Measurements from ENCODE around the gene CRB2. TPM values are rescaled to one million over a fixed set of nuclear protein-coding genes. Genes with fewer than 3 reads are reported as not detected.
A peak's percentile ranks its signal among the peaks of the same experiment; 100 is the strongest.

CRB2 gene
- total RNA-seq, 1 donor from 2014 or later, result 0.93 TPM

GRCh38 chr9:123314617-123315016, 41.4 kb upstream of the CRB2 start:
- ATAC-seq, result no peak
- intact Hi-C loops (cut with DNase I), result no loop called here
- Histone ChIP-seq H3K36me3 (no peaks in the 10 kb centered on the region), H3K4me1 (peaks cover 8% of the 10 kb centered on the region), H3K4me3 (no peak overlapping the region), H3K27me3 (no peaks in the 10 kb centered on the region), H3K9me3 (no peaks in the 10 kb centered on the region), H3K27ac (no peak overlapping the region)
- no peak for DNase-seq
- no peak for TF ChIP-seq CTCF (IDR thresholded peaks at IDR 0.05)

GRCh38 chr9:123315635-123316034, 40.4 kb upstream of the CRB2 start:
- Histone ChIP-seq H3K36me3 (no peaks in the 10 kb centered on the region), H3K9me3 (no peaks in the 10 kb centered on the region), H3K4me3 (no peak overlapping the region), H3K4me1 (peaks cover 8% of the 10 kb centered on the region), H3K27ac (no peak overlapping the region), H3K27me3 (no peaks in the 10 kb centered on the region)
- ATAC-seq (no peak), DNase-seq (peak; percentile 4)
- no peak for TF ChIP-seq CTCF (IDR thresholded peaks at IDR 0.05)
- intact Hi-C loops (cut with DNase I), result no loop called here

- ATAC-seq (no peak), DNase-seq (peak; percentile 4)
- intact Hi-C loops (cut with DNase I), result no loop called here
- TF ChIP-seq CTCF (IDR thresholded peaks at IDR 0.05), result no peak
- H3K36me3 ChIP-seq, result no peaks in the 10 kb centered on the region
- no peak overlapping the region for H3K27ac ChIP-seq
- H3K27me3 ChIP-seq, result no peaks in the 10 kb centered on the region
- H3K9me3 ChIP-seq, result no peaks in the 10 kb centered on the region
- H3K4me3 ChIP-seq, result no peak overlapping the region
- H3K4me1 ChIP-seq, result peaks cover 8% of the 10 kb centered on the region
Measured at GRCh38 chr9:123316053-123316718, 39.8 kb upstream of the CRB2 start.

- intact Hi-C loops (cut with DNase I), result no loop called here
- Histone ChIP-seq H3K27ac (no peak overlapping the region), H3K27me3 (no peaks in the 10 kb centered on the region), H3K4me3 (no peak overlapping the region), H3K9me3 (no peaks in the 10 kb centered on the region), H3K36me3 (no peaks in the 10 kb centered on the region), H3K4me1 (peaks cover 8% of the 10 kb centered on the region)
- no peak for ATAC-seq
- TF ChIP-seq CTCF (IDR thresholded peaks at IDR 0.05), result no peak
- no peak for DNase-seq
Measured at GRCh38 chr9:123318202-123318601, 37.8 kb upstream of the CRB2 start.

- no peaks in the 10 kb centered on the region for H3K27me3 ChIP-seq
- peak; percentile 27 for ATAC-seq
- intact Hi-C loops (cut with DNase I), result no loop called here
- H3K27ac ChIP-seq, result no peak overlapping the region
- no peak for TF ChIP-seq CTCF (IDR thresholded peaks at IDR 0.05)
- DNase-seq, result no peak
- H3K4me1 ChIP-seq, result peaks cover 8% of the 10 kb centered on the region
- H3K9me3 ChIP-seq, result no peaks in the 10 kb centered on the region
- no peak overlapping the region for H3K4me3 ChIP-seq
- H3K36me3 ChIP-seq, result no peaks in the 10 kb centered on the region
Measured at GRCh38 chr9:123318961-123319421, 37.0 kb upstream of the CRB2 start.

Measured in upper lobe of right lung (tissue), 1 donor.